WTC11 (cell line): ENCODE data around the gene HLCS.

Source experiments
- CREB1 ChIP-seq: sonication (generic); formaldehyde crosslinking; IDR thresholded peaks from 2 replicates; pipeline ENCODE4 v1.8.0; 2023; ENCODE audit warnings: mild to moderate bottlenecking, missing genetic modification reagents
- ETV6 ChIP-seq: sonication (generic); formaldehyde crosslinking; IDR thresholded peaks from 2 replicates; pipeline ENCODE4 v1.8.1; 2022; ENCODE audit warnings: mild to moderate bottlenecking, missing genetic modification reagents
- FOXK1 ChIP-seq: sonication (generic); formaldehyde crosslinking; IDR thresholded peaks from 2 replicates; pipeline ENCODE4 v1.8.0; 2022; ENCODE audit warnings: mild to moderate bottlenecking, moderate library complexity, missing genetic modification reagents
- JAZF1 ChIP-seq: fragments of 250-450 bp; sonication (Bioruptor Pico); IDR thresholded peaks from 2 replicates; pipeline ENCODE4 v1.9.0; 2021; ENCODE audit warnings: moderate library complexity, mild to moderate bottlenecking, inconsistent platforms
- JUN ChIP-seq: sonication (generic); formaldehyde crosslinking; IDR thresholded peaks from 2 replicates; pipeline ENCODE4 v1.8.0; 2023; ENCODE audit warnings: mild to moderate bottlenecking, missing genetic modification reagents
- NFYB ChIP-seq: sonication (generic); formaldehyde crosslinking; conservative IDR thresholded peaks from 2 replicates; pipeline ENCODE4 v1.8.0; 2022; ENCODE audit warnings: low read depth, missing genetic modification reagents
- NR2C2 ChIP-seq: sonication (generic); formaldehyde crosslinking; IDR thresholded peaks from 2 replicates; pipeline ENCODE4 v1.8.0; 2022; ENCODE audit warnings: mild to moderate bottlenecking, missing genetic modification reagents
- SOX15 ChIP-seq: fragments of 250-450 bp; sonication (Bioruptor Pico); IDR thresholded peaks from 2 replicates; pipeline ENCODE4 v1.9.0; 2021; ENCODE audit warnings: mild to moderate bottlenecking
- TCF7 ChIP-seq: sonication (generic); formaldehyde crosslinking; IDR thresholded peaks from 2 replicates; pipeline ENCODE4 v1.8.0; 2022; ENCODE audit warnings: mild to moderate bottlenecking, low read depth, missing genetic modification reagents, moderate library complexity
- TF ChIP-seq, protein P1 (sequence below): fragments of 200-600 bp; IDR thresholded peaks from 2 replicates; pipeline ENCODE4 v1.8.0; 2022; ENCODE audit warnings: antibody characterized with exemption
- TF ChIP-seq, protein P2 (sequence below): sonication (generic); formaldehyde crosslinking; IDR thresholded peaks from 2 replicates; pipeline ENCODE4 v1.8.1; 2023; ENCODE audit warnings: mild to moderate bottlenecking, missing genetic modification reagents, moderate library complexity
- TF ChIP-seq, protein P3 (sequence below): sonication (generic); formaldehyde crosslinking; IDR thresholded peaks from 2 replicates; pipeline ENCODE4 v1.8.0; 2022; ENCODE audit warnings: mild to moderate bottlenecking, missing genetic modification reagents
- TF ChIP-seq, protein P4 (sequence below): sonication (generic); formaldehyde crosslinking; IDR thresholded peaks from 2 replicates; pipeline ENCODE4 v1.8.0; 2022; ENCODE audit warnings: mild to moderate bottlenecking, missing genetic modification reagents
- TF ChIP-seq, protein P5 (sequence below): sonication (generic); formaldehyde crosslinking; conservative IDR thresholded peaks from 2 replicates; pipeline ENCODE4 v1.8.1; 2022; ENCODE audit warnings: mild to moderate bottlenecking, missing genetic modification reagents

DNA sequence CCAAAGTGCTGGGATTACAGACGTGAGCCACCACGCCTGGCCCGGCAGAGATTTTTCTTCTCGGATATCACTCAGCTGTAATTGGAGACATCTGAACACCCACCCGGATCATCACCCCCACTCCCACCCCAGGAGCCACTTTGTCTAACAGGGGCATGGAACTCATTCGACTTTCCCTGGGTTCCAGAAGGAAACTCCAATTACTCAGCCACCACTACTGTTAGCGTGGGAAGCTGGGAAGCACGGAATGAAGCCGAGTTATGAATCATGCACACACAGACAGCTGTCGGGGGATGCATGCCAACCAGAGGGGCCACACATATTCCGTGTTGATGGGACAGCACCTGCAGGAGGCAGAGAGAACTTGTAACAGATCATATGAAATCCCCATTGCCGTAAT lies 85.2 kb downstream of the HLCS start:
- TF ChIP-seq TCF7 (CRISPR knock-in tag) (no peak), FOXK1 (no peak), NFYB (CRISPR knock-in tag) (no peak), ETV6 (CRISPR knock-in tag) (no peak), NR2C2 (CRISPR knock-in tag) (no peak), CREB1 (CRISPR knock-in tag) (no peak), JUN (CRISPR knock-in tag) (no peak), SOX15 (CRISPR knock-in tag) (no peak), JAZF1 (CRISPR knock-in tag) (no peak)
- TF ChIP-seq, protein P1, sequence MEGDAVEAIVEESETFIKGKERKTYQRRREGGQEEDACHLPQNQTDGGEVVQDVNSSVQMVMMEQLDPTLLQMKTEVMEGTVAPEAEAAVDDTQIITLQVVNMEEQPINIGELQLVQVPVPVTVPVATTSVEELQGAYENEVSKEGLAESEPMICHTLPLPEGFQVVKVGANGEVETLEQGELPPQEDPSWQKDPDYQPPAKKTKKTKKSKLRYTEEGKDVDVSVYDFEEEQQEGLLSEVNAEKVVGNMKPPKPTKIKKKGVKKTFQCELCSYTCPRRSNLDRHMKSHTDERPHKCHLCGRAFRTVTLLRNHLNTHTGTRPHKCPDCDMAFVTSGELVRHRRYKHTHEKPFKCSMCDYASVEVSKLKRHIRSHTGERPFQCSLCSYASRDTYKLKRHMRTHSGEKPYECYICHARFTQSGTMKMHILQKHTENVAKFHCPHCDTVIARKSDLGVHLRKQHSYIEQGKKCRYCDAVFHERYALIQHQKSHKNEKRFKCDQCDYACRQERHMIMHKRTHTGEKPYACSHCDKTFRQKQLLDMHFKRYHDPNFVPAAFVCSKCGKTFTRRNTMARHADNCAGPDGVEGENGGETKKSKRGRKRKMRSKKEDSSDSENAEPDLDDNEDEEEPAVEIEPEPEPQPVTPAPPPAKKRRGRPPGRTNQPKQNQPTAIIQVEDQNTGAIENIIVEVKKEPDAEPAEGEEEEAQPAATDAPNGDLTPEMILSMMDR: no peak
- TF ChIP-seq, protein P2, sequence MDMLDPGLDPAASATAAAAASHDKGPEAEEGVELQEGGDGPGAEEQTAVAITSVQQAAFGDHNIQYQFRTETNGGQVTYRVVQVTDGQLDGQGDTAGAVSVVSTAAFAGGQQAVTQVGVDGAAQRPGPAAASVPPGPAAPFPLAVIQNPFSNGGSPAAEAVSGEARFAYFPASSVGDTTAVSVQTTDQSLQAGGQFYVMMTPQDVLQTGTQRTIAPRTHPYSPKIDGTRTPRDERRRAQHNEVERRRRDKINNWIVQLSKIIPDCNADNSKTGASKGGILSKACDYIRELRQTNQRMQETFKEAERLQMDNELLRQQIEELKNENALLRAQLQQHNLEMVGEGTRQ (CRISPR knock-in tag): no peak
- TF ChIP-seq, protein P3, sequence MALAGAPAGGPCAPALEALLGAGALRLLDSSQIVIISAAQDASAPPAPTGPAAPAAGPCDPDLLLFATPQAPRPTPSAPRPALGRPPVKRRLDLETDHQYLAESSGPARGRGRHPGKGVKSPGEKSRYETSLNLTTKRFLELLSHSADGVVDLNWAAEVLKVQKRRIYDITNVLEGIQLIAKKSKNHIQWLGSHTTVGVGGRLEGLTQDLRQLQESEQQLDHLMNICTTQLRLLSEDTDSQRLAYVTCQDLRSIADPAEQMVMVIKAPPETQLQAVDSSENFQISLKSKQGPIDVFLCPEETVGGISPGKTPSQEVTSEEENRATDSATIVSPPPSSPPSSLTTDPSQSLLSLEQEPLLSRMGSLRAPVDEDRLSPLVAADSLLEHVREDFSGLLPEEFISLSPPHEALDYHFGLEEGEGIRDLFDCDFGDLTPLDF: no peak
- TF ChIP-seq, protein P4, sequence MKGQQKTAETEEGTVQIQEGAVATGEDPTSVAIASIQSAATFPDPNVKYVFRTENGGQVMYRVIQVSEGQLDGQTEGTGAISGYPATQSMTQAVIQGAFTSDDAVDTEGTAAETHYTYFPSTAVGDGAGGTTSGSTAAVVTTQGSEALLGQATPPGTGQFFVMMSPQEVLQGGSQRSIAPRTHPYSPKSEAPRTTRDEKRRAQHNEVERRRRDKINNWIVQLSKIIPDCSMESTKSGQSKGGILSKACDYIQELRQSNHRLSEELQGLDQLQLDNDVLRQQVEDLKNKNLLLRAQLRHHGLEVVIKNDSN (CRISPR knock-in tag): no peak
- TF ChIP-seq, protein P5, sequence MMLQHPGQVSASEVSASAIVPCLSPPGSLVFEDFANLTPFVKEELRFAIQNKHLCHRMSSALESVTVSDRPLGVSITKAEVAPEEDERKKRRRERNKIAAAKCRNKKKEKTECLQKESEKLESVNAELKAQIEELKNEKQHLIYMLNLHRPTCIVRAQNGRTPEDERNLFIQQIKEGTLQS (CRISPR knock-in tag): no peak
